GM12878 (cell line): Measurements from ENCODE around the gene AP1M2. TPM values are rescaled to one million over a fixed set of nuclear protein-coding genes. Genes with fewer than 3 reads are reported as not detected.
A peak's percentile ranks its signal among the peaks of the same experiment; 100 is the strongest.

Source experiments
- CEBPB ChIP-seq, 2 experiments: fragments of 150-350 bp in 1 of 2; IDR thresholded peaks; 2 replicates each; pipeline ENCODE4 v1.6.1; 2012 to 2014; ENCODE audit warnings: low read depth in 2 of 2, low read length in 2 of 2, borderline replicate concordance in 1 of 2, inconsistent platforms in 1 of 2
- EGR1 ChIP-seq, 2 experiments: IDR thresholded peaks; 1 replicate in 1 of 2; 2 replicates in 1 of 2; pipeline ENCODE4 v1.6.1; 2011 to 2012; ENCODE audit warnings: low read depth in 2 of 2, low read length in 2 of 2, borderline replicate concordance in 1 of 2, mild to moderate bottlenecking in 1 of 2, moderate library complexity in 1 of 2
- ESRRA ChIP-seq: IDR thresholded peaks from 2 replicates; pipeline ENCODE4 v1.6.1; 2012; ENCODE audit warnings: mild to moderate bottlenecking, low read length, improper control_type of control experiment
- KAT2A ChIP-seq: conservative IDR thresholded peaks from 2 replicates; pipeline ENCODE4 v1.6.1; 2011; ENCODE audit warnings: low read depth, low read length; ENCODE audit not compliant: control insufficient read depth
- POLR2AphosphoS2 ChIP-seq: IDR thresholded peaks from 2 replicates; pipeline ENCODE4 v1.6.1; 2011; ENCODE audit warnings: low read depth, mild to moderate bottlenecking, low read length, improper control_type of control experiment, moderate library complexity
- RELA ChIP-seq: fragments of 450-650 bp; IDR thresholded peaks from 2 replicates; pipeline ENCODE4 v1.8.0; 2014; ENCODE audit warnings: borderline replicate concordance; ENCODE audit not compliant: partially characterized antibody
- YBX1 ChIP-seq: fragments of 450-650 bp; IDR thresholded peaks from 2 replicates; pipeline ENCODE4 v1.6.1; 2016; ENCODE audit warnings: antibody characterized with exemption
- polyA plus RNA-seq, 11 experiments: library from polyadenylated mRNA; depleted of rRNA in 4 of 11; unstranded in 6 of 11; stranded (reverse) in 5 of 11; fragments of >200 nt; fragmentation: Nextera tagmentation in 4 of 11; fragmentation: Illumina TruSeq in 1 of 11; extraction: Ambion mirVana in 4 of 11; extraction: Trizol in 1 of 11; gene quantifications; 1 replicate in 1 of 11; 2 replicates in 10 of 11; pipeline versions ENCODE4 v1.2.1 to v1.2.3, GENCODE V29; 2011 to 2016; ENCODE audit warnings: inconsistent platforms in 2 of 11, missing spikeins in 2 of 11, low read depth in 1 of 11
- total RNA-seq, 4 experiments: library from RNA; depleted of rRNA in 3 of 4; stranded (reverse); fragments of >200 nt in 3 of 4; fragmentation: Illumina TruSeq in 1 of 4; extraction: Trizol in 1 of 4; gene quantifications; 2 replicates each; pipeline versions ENCODE4 v1.2.1 to v1.2.3, GENCODE V29; 2013 to 2021
- TF ChIP-seq, protein P1 (sequence below), 3 experiments: IDR thresholded peaks in 2 of 3; conservative IDR thresholded peaks in 1 of 3; 2 replicates each; pipeline ENCODE4 v1.5.1; 2011; ENCODE audit warnings: low read depth in 3 of 3, low read length in 3 of 3, mild to moderate bottlenecking in 3 of 3, control low read depth in 2 of 3, moderate library complexity in 2 of 3, inconsistent platforms in 1 of 3, mixed read lengths in 1 of 3; ENCODE audit not compliant: control insufficient read depth in 2 of 3, insufficient read depth in 1 of 3; ENCODE audit errors: extremely low read depth in 1 of 3
- TF ChIP-seq, protein P2 (sequence below): fragments of 450-650 bp; IDR thresholded peaks from 2 replicates; pipeline ENCODE4 v1.6.1; 2014; ENCODE audit warnings: mild to moderate bottlenecking

The AP1M2 gene
- total and polyA plus RNA-seq, 10 of the 15 experiments (the other 5 are each of a cell fraction or from before 2014, with no cell fraction given): 0.72 TPM; not detected in 9

- TF ChIP-seq, protein P1, sequence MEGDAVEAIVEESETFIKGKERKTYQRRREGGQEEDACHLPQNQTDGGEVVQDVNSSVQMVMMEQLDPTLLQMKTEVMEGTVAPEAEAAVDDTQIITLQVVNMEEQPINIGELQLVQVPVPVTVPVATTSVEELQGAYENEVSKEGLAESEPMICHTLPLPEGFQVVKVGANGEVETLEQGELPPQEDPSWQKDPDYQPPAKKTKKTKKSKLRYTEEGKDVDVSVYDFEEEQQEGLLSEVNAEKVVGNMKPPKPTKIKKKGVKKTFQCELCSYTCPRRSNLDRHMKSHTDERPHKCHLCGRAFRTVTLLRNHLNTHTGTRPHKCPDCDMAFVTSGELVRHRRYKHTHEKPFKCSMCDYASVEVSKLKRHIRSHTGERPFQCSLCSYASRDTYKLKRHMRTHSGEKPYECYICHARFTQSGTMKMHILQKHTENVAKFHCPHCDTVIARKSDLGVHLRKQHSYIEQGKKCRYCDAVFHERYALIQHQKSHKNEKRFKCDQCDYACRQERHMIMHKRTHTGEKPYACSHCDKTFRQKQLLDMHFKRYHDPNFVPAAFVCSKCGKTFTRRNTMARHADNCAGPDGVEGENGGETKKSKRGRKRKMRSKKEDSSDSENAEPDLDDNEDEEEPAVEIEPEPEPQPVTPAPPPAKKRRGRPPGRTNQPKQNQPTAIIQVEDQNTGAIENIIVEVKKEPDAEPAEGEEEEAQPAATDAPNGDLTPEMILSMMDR (IDR thresholded peaks at IDR 0.05 in 2 of 3, conservative IDR thresholded peaks at IDR 0.05 in 1 of 3; ENCODE audit: control insufficient read depth in 2 of 3, extremely low read depth in 1 of 3, insufficient read depth in 1 of 3, low read depth in 3 of 3, low read length in 3 of 3): peak; percentile 99 to 100 (median 100); a peak in 5 of 6 replicates
- TF ChIP-seq KAT2A: no peak
- no peak for TF ChIP-seq ESRRA
- TF ChIP-seq POLR2AphosphoS2: no peak
- TF ChIP-seq YBX1: no peak
- no peak for TF ChIP-seq CEBPB (IDR thresholded peaks at IDR 0.05; ENCODE audit: borderline replicate concordance in 1 of 2, low read depth in 2 of 2, low read length in 2 of 2)
- TF ChIP-seq RELA: peak; percentile 14
- no peak for TF ChIP-seq EGR1 (IDR thresholded peaks at IDR 0.05; ENCODE audit: borderline replicate concordance in 1 of 2, low read depth in 2 of 2, low read length in 2 of 2)
- TF ChIP-seq, protein P2, sequence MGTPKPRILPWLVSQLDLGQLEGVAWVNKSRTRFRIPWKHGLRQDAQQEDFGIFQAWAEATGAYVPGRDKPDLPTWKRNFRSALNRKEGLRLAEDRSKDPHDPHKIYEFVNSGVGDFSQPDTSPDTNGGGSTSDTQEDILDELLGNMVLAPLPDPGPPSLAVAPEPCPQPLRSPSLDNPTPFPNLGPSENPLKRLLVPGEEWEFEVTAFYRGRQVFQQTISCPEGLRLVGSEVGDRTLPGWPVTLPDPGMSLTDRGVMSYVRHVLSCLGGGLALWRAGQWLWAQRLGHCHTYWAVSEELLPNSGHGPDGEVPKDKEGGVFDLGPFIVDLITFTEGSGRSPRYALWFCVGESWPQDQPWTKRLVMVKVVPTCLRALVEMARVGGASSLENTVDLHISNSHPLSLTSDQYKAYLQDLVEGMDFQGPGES: no peak
These were observed 6.0 kb downstream of the AP1M2 start (continued) for GRCh38 chr19:10580979-10581631.
